Activated T-cell treated with anti-CD3 and anti-CD28 coated beads for 4 hours (primary cell): ENCODE results near the gene SLC66A2.
"Not testable (repeated sequence)": the region's sequence is repeated elsewhere in the genome, so short reads cannot be mapped to it uniquely, and the experiment has no call there.

ENCODE experiments used
- DNase-seq: peaks from one replicate; pipeline ENCODE4 v3.0.0-alpha.2; 2020

Gene SLC66A2

GRCh38 chr18:79900610-79901570 is 50.6 kb downstream of the SLC66A2 start:
- DNase-seq: no peak

GRCh38 chr18:79899609-79900445 is 51.6 kb downstream of the SLC66A2 start:
- DNase-seq: no peak

- no peak for DNase-seq
Measured at GRCh38 chr18:79898952-79899608, 52.4 kb downstream of the SLC66A2 start.

GRCh38 chr18:79897940-79898625 is 53.4 kb downstream of the SLC66A2 start:
- DNase-seq: no peak

GRCh38 chr18:79896738-79897137 is 54.7 kb downstream of the SLC66A2 start:
- no peak for DNase-seq

GRCh38 chr18:79890674-79891073 is 60.8 kb downstream of the SLC66A2 start:
- DNase-seq: no peak

GRCh38 chr18:79889569-79889968 is 61.9 kb downstream of the SLC66A2 start:
- DNase-seq: no peak

- DNase-seq: no peak
Measured at GRCh38 chr18:79888016-79888415, 63.4 kb downstream of the SLC66A2 start.

GRCh38 chr18:79887181-79888000 is 64.1 kb downstream of the SLC66A2 start:
- DNase-seq: no peak

- no peak for DNase-seq
Measured at GRCh38 chr18:79884963-79885728, 66.3 kb downstream of the SLC66A2 start.

GRCh38 chr18:79884294-79884962 is 67.0 kb downstream of the SLC66A2 start:
- no peak for DNase-seq

GRCh38 chr18:79883461-79884293 is 67.8 kb downstream of the SLC66A2 start:
- DNase-seq: no peak

GRCh38 chr18:79882522-79883241 is 68.8 kb downstream of the SLC66A2 start:
- no peak for DNase-seq

GRCh38 chr18:79881695-79882094 is 69.8 kb downstream of the SLC66A2 start:
- no peak for DNase-seq

- DNase-seq: no peak
Measured at GRCh38 chr18:79879566-79879965, 71.9 kb downstream of the SLC66A2 start.

- no peak for DNase-seq
Measured at GRCh38 chr18:79878741-79879378, 72.6 kb downstream of the SLC66A2 start.

GRCh38 chr18:79878246-79878645 is 73.2 kb downstream of the SLC66A2 start:
- not testable (repeated sequence) for DNase-seq
